ENCODE results near the gene TMEM223.
"Not testable (repeated sequence)": the region's sequence is repeated elsewhere in the genome, so short reads cannot be mapped to it uniquely, and the experiment has no call there.

Gene TMEM223

GRCh38 chr11:62799486-62799885 lies 7.7 kb upstream of the TMEM223 start:
- no peak for DNase-seq

DNA sequence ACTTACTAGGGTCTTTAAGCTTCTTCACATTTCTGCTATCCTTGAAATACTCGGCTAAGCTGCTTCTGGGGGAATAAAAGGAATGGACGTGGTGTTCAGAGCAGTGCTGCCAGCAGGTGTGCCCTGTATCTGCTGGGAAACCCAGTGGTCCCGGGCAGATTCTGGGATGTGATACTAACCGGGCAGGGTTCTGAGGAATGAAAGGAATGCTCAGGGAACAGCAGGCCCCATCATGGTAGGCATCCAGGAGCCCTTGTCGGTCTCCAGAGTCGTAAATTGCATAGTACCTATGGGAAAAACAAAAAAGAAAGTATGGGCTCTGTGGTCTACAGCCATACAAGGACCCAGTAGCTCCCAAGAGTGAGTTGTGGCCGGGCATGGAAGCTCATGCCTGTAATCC lies 4.5 kb upstream of the TMEM223 start:
- no peak for DNase-seq

DNA sequence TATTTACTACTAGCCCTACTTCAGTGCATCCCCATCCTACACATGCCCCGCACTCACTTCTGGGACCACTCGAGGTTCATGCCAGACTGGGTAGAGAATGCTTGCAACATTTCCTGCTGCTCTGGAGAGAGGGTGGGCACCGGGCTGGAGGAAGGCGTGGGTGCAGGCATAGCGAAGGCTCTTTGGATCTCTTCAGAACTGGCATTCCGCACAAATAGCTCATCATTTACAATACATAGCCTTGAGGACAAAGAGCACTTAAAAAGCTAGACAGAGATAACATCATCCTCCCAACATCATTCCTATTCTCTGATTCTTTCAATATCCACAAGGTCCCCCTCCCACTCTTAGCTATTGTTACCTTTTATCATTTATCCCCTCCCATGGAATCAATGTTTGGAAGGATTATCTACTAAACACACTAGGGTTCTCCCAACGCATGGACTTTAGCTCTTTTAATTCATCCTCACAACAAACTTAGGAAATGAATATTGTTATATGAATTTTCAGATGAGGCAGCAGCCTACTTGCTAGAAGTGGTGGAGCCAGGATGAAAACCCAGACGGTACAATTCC lies 2.5 kb upstream of the TMEM223 start:
- DNase-seq: no peak

DNA sequence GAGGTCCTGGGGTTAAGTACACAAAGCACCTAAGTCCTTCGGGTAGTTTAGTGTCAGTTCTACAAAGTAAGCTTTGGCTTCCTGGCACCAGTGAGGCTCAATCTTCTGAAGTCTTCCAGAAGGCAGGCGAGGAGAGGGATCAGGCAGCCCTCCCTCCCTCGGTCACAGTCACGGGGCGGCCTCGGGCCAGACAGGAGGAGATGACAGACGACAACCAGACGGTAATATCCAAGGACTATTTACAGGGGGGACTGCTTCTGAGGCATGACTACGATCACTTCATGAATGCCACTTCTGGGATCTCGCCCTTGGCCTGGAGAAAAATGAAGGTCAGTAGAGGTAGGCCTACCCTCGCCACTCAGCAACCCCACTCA lies 383 bp upstream of the TMEM223 start:
- DNase-seq: no peak

- DNase-seq: no peak
These were observed 2.2 kb downstream of the TMEM223 start for GRCh38 chr11:62789576-62789975.

DNA sequence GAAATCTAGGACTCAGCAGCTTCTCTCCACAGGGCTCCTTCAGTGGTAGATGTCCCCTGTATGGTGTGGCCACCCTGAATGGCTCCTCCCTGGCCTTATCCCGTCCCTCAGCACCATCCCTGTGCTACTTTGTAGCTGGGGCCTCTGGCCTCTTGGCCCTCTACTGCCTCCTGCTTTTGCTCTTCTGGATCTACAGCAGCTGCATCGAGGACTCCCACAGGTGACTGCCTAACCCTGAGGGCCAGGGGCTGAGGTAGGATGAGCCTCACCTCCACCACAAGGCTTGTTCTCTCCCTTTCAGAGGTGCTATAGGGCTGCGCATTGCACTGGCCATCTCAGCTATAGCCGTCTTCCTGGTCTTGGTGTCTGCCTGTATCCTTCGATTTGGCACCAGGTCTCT lies 2.8 kb downstream of the TMEM223 start:
- DNase-seq: no peak

GRCh38 chr11:62787005-62787759 lies 4.6 kb downstream of the TMEM223 start, which contains the start of gene TMEM179B:
Gene TMEM179B, plus strand, starts transcription at chr11:62787402. Its CDS starts 30 bp downstream, at chr11:62787432.
- DNase-seq: peak; percentile 96

- peak; percentile 76 to 77 for DNase-seq
These were observed 5.3 kb downstream of the TMEM223 start for GRCh38 chr11:62786318-62787004.

GRCh38 chr11:62782753-62783152 lies 9.1 kb downstream of the TMEM223 start:
- no peak for DNase-seq

GRCh38 chr11:62778441-62778840 lies 13.4 kb downstream of the TMEM223 start:
- DNase-seq: no peak

GRCh38 chr11:62777389-62777788 lies 14.4 kb downstream of the TMEM223 start:
- no peak for DNase-seq

- DNase-seq: no peak
These were observed 16.2 kb downstream of the TMEM223 start for GRCh38 chr11:62775646-62776045.

GRCh38 chr11:62774407-62774806 lies 17.4 kb downstream of the TMEM223 start:
- DNase-seq: no peak

- peak; percentile 94 to 97 for DNase-seq
These were observed 20.4 kb downstream of the TMEM223 start, which contains the start of gene TAF6L for GRCh38 chr11:62771144-62772021. Gene TAF6L, plus strand, starts transcription at chr11:62771396. Its CDS starts 4,388 bp downstream, at chr11:62775784.

GRCh38 chr11:62770778-62771143 lies 21.0 kb downstream of the TMEM223 start:
- peak; percentile 75 to 76 for DNase-seq

GRCh38 chr11:62760867-62761227 lies 31.0 kb downstream of the TMEM223 start:
- not testable (repeated sequence) for DNase-seq

DNA sequence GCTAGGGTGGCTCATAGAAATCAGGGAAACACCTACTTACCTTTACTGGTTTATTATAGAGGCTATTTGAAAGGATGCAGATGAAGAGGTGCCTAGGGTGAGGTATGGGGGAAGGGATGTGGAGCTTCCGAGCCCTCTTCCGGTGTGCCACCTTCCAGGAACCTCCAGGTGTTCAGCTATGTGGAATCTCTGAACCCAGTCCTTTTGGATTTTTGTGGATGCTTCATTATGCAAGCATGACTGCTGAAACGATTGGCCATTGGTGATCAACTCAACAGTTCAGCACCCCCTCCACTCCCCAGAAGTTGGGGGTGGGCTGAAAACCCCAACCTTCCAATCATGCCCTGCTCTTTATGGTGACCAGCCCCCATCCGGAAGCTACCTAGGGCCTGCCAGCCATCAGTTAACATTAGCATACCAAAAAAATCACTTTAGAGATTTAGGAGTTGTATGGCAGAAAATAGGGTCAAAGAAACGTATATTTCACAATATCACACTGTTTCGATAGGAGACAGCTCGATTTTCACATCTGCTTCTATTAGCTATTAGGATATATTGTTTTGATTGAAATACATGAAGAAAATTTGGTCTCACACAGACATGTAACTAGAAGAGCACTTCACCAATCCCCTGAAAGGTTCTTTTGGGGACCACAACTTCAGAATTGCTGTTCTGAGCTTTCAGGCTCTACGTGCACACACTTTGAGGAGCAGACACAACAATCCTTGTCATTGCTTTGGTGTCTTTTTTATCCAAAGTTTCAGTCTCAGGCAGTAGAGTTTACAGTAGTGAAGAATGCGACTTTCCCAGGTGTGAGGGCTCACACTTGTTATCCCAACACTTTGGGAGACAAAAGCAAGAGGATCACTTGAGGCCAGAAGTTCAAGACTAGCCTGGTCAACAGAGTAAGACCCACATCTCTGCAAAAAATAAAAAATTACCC lies 33.7 kb downstream of the TMEM223 start:
- DNase-seq: no peak

DNA sequence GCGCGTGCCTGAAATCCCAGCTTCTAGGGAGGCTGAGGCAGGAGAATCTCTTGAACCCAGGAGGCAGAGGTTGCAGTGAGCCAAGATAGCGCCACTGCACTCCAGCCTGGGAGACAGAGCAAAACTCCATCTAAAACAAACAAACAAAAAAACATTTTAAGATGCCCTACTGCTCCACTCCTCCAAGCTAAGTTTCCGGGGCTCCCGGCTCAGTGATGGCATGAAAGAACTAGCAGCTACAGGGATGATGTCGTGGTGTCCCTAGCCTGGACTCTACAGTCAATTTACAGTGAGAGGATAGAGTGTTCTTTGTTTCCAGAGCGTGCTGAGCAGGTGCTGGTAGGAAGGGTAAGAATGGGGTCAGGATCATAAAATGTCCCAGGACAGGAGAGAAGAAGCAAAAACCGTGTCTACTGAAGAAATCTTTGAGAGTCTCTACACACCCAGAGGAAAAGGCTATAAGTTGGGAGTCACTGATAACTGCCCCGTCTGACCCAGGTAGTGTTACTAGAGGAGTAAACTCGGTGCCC lies 36.7 kb downstream of the TMEM223 start:
- no peak for DNase-seq

DNA sequence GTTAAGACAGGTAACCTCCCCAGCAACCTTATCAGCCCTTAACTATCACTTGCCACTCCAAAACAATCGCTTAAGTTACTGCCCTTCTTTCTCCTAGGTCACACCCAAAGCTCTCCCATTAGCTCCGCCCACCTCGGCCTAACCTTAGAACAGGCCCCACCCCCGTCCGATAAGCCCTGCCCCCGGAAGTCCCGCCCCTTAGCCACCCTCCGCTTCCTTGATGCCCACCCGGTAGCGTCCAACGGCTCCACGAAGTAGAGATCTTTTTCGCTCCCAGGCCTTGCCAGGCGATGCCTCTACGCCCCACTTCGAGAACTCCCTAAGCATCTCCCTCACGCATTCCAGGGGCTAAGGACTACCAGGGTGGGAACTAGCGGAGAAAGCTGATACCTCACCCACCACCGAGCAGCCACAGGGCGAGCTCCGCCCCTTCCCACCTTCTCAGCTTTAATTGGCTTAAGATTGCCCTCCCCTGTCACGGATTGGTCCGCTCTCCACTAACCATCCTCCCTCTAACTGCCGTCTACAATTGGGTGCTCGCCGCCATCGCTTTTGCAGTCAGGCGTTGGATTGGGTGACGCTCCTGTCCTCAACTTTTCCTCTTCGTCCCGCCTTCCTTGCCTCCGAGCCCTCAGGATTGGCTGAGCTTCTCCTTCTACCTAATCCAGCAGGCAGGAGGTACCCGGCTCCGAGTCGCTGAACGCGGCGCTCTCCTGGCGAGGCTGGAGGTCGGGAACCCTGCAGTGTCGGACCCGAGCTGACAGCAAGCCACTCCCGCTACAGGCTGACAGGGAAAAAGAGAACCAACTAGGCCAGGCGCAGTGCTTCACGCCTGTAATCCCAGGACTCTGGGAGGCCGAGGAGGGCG lies 37.8 kb downstream of the TMEM223 start, which contains the start of gene ZBTB3:
ZBTB3 (minus strand) TSS at position 425 of the 868 bp plus-strand sequence. CDS start 496 bp downstream, outside the sequence.
- peak; percentile 100 for DNase-seq

- DNase-seq: no peak
These were observed 38.6 kb downstream of the TMEM223 start for GRCh38 chr11:62752994-62753735.

Data from Kasumi-1 (cell line).